GM12878 (cell line): Measurements from ENCODE around the gene MSI2.

Source experiments
- BACH1 ChIP-seq: fragments of 450-650 bp; IDR thresholded peaks from 2 replicates; pipeline ENCODE4 v1.6.1; 2017; ENCODE audit warnings: mild to moderate bottlenecking, borderline replicate concordance
- MYC ChIP-seq: IDR thresholded peaks from 2 replicates; pipeline ENCODE4 v1.6.1; 2011; ENCODE audit warnings: mild to moderate bottlenecking, low read length, moderate library complexity, inconsistent platforms; ENCODE audit not compliant: insufficient read depth, insufficient replicate concordance, insufficient read length, severe bottlenecking
- NR2C2 ChIP-seq: IDR thresholded peaks from 2 replicates; pipeline ENCODE4 v1.6.1; 2011; ENCODE audit warnings: borderline replicate concordance, low read depth; ENCODE audit not compliant: control insufficient read depth, insufficient read length
- SRF ChIP-seq, 2 experiments: IDR thresholded peaks; 2 replicates each; pipeline ENCODE4 v1.6.1; 2011; ENCODE audit warnings: low read depth in 2 of 2, low read length in 2 of 2, mild to moderate bottlenecking in 1 of 2, moderate library complexity in 1 of 2
- TF ChIP-seq, protein P1 (sequence below): fragments of 450-650 bp; IDR thresholded peaks from 2 replicates; pipeline ENCODE4 v1.6.1; 2018; ENCODE audit warnings: mild to moderate bottlenecking, low read depth, moderate library complexity; ENCODE audit not compliant: partially characterized antibody
- TF ChIP-seq, protein P2 (sequence below), 3 experiments: IDR thresholded peaks in 2 of 3; conservative IDR thresholded peaks in 1 of 3; 2 replicates each; pipeline ENCODE4 v1.5.1; 2011; ENCODE audit warnings: low read depth in 3 of 3, low read length in 3 of 3, mild to moderate bottlenecking in 3 of 3, control low read depth in 2 of 3, moderate library complexity in 2 of 3, inconsistent platforms in 1 of 3, mixed read lengths in 1 of 3; ENCODE audit not compliant: control insufficient read depth in 2 of 3, insufficient read depth in 1 of 3; ENCODE audit errors: extremely low read depth in 1 of 3

DNA sequence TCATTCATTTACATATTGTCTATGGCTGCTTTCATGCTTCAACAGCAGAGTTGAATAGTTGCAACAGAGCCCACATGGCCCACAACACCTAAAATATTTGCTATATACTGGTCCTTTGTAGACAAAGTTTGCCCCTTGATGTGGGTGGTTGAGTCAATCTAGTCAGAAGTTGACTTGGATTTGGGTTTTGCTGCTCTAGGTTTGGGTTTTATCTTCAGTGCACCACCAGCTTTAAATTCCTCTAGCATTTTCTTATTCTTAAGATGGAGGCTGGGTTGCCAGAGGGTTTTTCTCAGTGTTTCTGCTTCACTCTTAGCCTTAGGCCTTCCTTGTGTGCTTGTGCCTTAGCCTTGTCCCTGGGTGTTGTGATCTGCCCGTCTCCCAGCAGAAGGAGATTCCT lies 437.7 kb downstream of the MSI2 start:
- TF ChIP-seq, protein P1, sequence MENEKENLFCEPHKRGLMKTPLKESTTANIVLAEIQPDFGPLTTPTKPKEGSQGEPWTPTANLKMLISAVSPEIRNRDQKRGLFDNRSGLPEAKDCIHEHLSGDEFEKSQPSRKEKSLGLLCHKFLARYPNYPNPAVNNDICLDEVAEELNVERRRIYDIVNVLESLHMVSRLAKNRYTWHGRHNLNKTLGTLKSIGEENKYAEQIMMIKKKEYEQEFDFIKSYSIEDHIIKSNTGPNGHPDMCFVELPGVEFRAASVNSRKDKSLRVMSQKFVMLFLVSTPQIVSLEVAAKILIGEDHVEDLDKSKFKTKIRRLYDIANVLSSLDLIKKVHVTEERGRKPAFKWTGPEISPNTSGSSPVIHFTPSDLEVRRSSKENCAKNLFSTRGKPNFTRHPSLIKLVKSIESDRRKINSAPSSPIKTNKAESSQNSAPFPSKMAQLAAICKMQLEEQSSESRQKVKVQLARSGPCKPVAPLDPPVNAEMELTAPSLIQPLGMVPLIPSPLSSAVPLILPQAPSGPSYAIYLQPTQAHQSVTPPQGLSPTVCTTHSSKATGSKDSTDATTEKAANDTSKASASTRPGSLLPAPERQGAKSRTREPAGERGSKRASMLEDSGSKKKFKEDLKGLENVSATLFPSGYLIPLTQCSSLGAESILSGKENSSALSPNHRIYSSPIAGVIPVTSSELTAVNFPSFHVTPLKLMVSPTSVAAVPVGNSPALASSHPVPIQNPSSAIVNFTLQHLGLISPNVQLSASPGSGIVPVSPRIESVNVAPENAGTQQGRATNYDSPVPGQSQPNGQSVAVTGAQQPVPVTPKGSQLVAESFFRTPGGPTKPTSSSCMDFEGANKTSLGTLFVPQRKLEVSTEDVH = no peak
- TF ChIP-seq, protein P2, sequence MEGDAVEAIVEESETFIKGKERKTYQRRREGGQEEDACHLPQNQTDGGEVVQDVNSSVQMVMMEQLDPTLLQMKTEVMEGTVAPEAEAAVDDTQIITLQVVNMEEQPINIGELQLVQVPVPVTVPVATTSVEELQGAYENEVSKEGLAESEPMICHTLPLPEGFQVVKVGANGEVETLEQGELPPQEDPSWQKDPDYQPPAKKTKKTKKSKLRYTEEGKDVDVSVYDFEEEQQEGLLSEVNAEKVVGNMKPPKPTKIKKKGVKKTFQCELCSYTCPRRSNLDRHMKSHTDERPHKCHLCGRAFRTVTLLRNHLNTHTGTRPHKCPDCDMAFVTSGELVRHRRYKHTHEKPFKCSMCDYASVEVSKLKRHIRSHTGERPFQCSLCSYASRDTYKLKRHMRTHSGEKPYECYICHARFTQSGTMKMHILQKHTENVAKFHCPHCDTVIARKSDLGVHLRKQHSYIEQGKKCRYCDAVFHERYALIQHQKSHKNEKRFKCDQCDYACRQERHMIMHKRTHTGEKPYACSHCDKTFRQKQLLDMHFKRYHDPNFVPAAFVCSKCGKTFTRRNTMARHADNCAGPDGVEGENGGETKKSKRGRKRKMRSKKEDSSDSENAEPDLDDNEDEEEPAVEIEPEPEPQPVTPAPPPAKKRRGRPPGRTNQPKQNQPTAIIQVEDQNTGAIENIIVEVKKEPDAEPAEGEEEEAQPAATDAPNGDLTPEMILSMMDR (IDR thresholded peaks at IDR 0.05 in 2 of 3, conservative IDR thresholded peaks at IDR 0.05 in 1 of 3; ENCODE audit: control insufficient read depth in 2 of 3, extremely low read depth in 1 of 3, insufficient read depth in 1 of 3, low read depth in 3 of 3, low read length in 3 of 3) = no peak
- TF ChIP-seq NR2C2 (no peak), SRF (IDR thresholded peaks at IDR 0.05; ENCODE audit: low read depth in 2 of 2, low read length in 2 of 2) (no peak), BACH1 (no peak), MYC (no peak)
